Measurements from ENCODE around the gene BOLL.
A peak's percentile ranks its signal among the peaks of the same experiment; 100 is the strongest.
"Not testable (repeated sequence)": the region's sequence is repeated elsewhere in the genome, so short reads cannot be mapped to it uniquely, and the experiment has no call there.

BOLL gene

GRCh38 chr2:197710424-197711042, 74.6 kb downstream of the BOLL start:
- Histone ChIP-seq H3K4me2 (ENCODE audit: low read length) (peak overlapping the region; percentile 6; the same call in 1 of the 2 replicates), H3K9me2 (replicated peaks; ENCODE audit: control insufficient read depth, low read length) (no peaks in the 10 kb centered on the region), H3K27me3 (ENCODE audit: control insufficient read depth, low read length) (no peaks in the 10 kb centered on the region), H3K4me1 (ENCODE audit: control insufficient read depth, low read length) (peaks cover 35% of the 10 kb centered on the region), H3K27ac (ENCODE audit: low read depth, low read length) (no peak overlapping the region), H3K79me2 (ENCODE audit: control insufficient read depth, low read length) (peaks cover 79% of the 10 kb centered on the region), H4K20me1 (ENCODE audit: control insufficient read depth, insufficient read depth, low read depth, low read length) (peaks cover 24% of the 10 kb centered on the region), H3F3A (ENCODE audit: control insufficient read depth, insufficient read depth) (0 out of 2 replicates have a peak, but pooled peaks cover 7% of the 10 kb centered on the region), H3K4me3 (ENCODE audit: low read length) (no peak overlapping the region), H3K36me3 (ENCODE audit: control insufficient read depth, low read length) (peaks cover 71% of the 10 kb centered on the region), H3K9me3 (ENCODE audit: control insufficient read depth, insufficient read depth, low read length) (no peaks in the 10 kb centered on the region)
- TF ChIP-seq EZH2phosphoT487 (IDR thresholded peaks at IDR 0.05; ENCODE audit: borderline replicate concordance, low read length), result no peak

DNA sequence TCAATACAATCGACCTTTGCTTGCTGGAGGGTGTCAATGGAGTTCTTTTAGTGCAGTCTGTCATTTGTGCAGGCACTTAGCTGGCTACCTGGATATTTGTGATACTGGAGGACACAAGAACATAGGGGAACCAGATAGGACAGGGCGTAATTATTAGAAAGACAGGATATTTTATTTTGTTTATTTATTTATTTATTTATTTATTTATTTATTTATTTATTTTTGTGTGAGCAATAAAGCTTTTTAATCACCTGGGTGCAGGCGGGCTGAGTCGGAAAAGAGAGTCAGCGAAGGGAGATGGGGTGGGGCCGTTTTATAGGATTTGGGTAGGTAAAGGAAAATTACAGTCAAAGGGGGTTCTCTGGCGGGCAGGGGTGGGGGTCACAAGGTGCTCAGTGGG, 76.0 kb downstream of the BOLL start:
- H3K27me3 ChIP-seq (ENCODE audit: control insufficient read depth, low read length); H3F3A ChIP-seq (ENCODE audit: control insufficient read depth, insufficient read depth); H3K9me3 ChIP-seq (ENCODE audit: control insufficient read depth, insufficient read depth, low read length); H3K9me2 ChIP-seq (replicated peaks; ENCODE audit: control insufficient read depth, low read length); H3K27ac ChIP-seq (ENCODE audit: low read depth, low read length): not testable (repeated sequence)
- Histone ChIP-seq H3K36me3 (ENCODE audit: control insufficient read depth, low read length) (peaks cover 69% of the 10 kb centered on the region), H3K4me2 (ENCODE audit: low read length) (peak overlapping the region; percentile 93), H3K4me3 (ENCODE audit: low read length) (peak overlapping the region; percentile 97), H4K20me1 (ENCODE audit: control insufficient read depth, insufficient read depth, low read depth, low read length) (peaks cover 24% of the 10 kb centered on the region), H3K4me1 (ENCODE audit: control insufficient read depth, low read length) (peaks cover 39% of the 10 kb centered on the region), H3K79me2 (ENCODE audit: control insufficient read depth, low read length) (peaks cover 79% of the 10 kb centered on the region)

- Histone ChIP-seq H3K4me3 (ENCODE audit: low read length) (peak overlapping the region; percentile 97), H3K36me3 (ENCODE audit: control insufficient read depth, low read length) (peaks cover 64% of the 10 kb centered on the region), H3K9me2 (replicated peaks; ENCODE audit: control insufficient read depth, low read length) (no peaks in the 10 kb centered on the region), H4K20me1 (ENCODE audit: control insufficient read depth, insufficient read depth, low read depth, low read length) (peaks cover 24% of the 10 kb centered on the region), H3K9me3 (ENCODE audit: control insufficient read depth, insufficient read depth, low read length) (no peaks in the 10 kb centered on the region), H3F3A (ENCODE audit: control insufficient read depth, insufficient read depth) (0 out of 2 replicates have a peak, but pooled peaks cover 3% of the 10 kb centered on the region), H3K79me2 (ENCODE audit: control insufficient read depth, low read length) (peaks cover 74% of the 10 kb centered on the region), H3K4me2 (ENCODE audit: low read length) (peak overlapping the region; percentile 93), H3K27ac (ENCODE audit: low read depth, low read length) (no peak overlapping the region), H3K4me1 (ENCODE audit: control insufficient read depth, low read length) (peaks cover 42% of the 10 kb centered on the region), H3K27me3 (ENCODE audit: control insufficient read depth, low read length) (no peaks in the 10 kb centered on the region)
- TF ChIP-seq, protein P1, sequence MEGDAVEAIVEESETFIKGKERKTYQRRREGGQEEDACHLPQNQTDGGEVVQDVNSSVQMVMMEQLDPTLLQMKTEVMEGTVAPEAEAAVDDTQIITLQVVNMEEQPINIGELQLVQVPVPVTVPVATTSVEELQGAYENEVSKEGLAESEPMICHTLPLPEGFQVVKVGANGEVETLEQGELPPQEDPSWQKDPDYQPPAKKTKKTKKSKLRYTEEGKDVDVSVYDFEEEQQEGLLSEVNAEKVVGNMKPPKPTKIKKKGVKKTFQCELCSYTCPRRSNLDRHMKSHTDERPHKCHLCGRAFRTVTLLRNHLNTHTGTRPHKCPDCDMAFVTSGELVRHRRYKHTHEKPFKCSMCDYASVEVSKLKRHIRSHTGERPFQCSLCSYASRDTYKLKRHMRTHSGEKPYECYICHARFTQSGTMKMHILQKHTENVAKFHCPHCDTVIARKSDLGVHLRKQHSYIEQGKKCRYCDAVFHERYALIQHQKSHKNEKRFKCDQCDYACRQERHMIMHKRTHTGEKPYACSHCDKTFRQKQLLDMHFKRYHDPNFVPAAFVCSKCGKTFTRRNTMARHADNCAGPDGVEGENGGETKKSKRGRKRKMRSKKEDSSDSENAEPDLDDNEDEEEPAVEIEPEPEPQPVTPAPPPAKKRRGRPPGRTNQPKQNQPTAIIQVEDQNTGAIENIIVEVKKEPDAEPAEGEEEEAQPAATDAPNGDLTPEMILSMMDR (IDR thresholded peaks at IDR 0.05; ENCODE audit: low read depth, low read length, poor library complexity, severe bottlenecking), result no peak
- no peak for TF ChIP-seq EZH2phosphoT487 (IDR thresholded peaks at IDR 0.05; ENCODE audit: borderline replicate concordance, low read length)
These were observed 76.8 kb downstream of the BOLL start for GRCh38 chr2:197708331-197708730.

GRCh38 chr2:197707316-197708213, 77.6 kb downstream of the BOLL start:
- Histone ChIP-seq H3K79me2 (ENCODE audit: control insufficient read depth, low read length) (peaks cover 66% of the 10 kb centered on the region), H3K27ac (ENCODE audit: low read depth, low read length) (no peak overlapping the region), H3F3A (ENCODE audit: control insufficient read depth, insufficient read depth) (0 out of 2 replicates have a peak, but pooled peaks cover 3% of the 10 kb centered on the region), H3K4me2 (ENCODE audit: low read length) (peak overlapping the region; percentile 93), H3K4me3 (ENCODE audit: low read length) (peak overlapping the region; percentile 97), H3K27me3 (ENCODE audit: control insufficient read depth, low read length) (no peaks in the 10 kb centered on the region), H3K4me1 (ENCODE audit: control insufficient read depth, low read length) (peaks cover 42% of the 10 kb centered on the region), H3K9me2 (replicated peaks; ENCODE audit: control insufficient read depth, low read length) (no peaks in the 10 kb centered on the region), H3K9me3 (ENCODE audit: control insufficient read depth, insufficient read depth, low read length) (no peaks in the 10 kb centered on the region), H4K20me1 (ENCODE audit: control insufficient read depth, insufficient read depth, low read depth, low read length) (peaks cover 24% of the 10 kb centered on the region), H3K36me3 (ENCODE audit: control insufficient read depth, low read length) (peaks cover 57% of the 10 kb centered on the region)
- TF ChIP-seq, protein P1 (IDR thresholded peaks at IDR 0.05; ENCODE audit: low read depth, low read length, poor library complexity, severe bottlenecking), result peak; percentile 80
- no peak for TF ChIP-seq EZH2phosphoT487 (IDR thresholded peaks at IDR 0.05; ENCODE audit: borderline replicate concordance, low read length)

Measured in DOHH2 (cell line).